ENCODE results near the gene ATL2. TPM values are rescaled to one million over a fixed set of nuclear protein-coding genes. Genes with fewer than 3 reads are reported as not detected.

The ATL2 gene
- total RNA-seq, 1 experiment from 2014 or later, result 66.7 TPM

DNA sequence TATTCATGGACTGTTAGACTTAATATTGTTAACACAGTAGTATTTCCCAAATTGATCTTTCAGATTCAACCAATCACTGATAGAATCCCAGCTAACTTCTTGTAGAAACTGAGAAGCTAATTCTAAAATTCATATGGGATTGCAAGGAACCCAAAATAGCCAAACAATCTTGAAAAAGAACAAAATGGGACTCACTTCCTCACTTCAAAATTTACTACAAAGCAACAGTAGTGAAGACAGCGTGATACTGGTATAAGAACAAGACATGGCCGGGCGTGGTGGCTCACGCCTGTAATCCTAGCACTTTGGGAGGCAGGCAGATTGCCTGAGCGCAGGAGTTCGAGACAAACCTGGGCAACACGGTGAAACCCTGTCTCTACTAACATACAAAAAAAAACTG is 46.3 kb downstream of the ATL2 start:
- no peaks in the 10 kb centered on the region for H3K4me1 ChIP-seq (ENCODE audit: insufficient read depth, low read length)
- no peak overlapping the region for H2BK20ac ChIP-seq (ENCODE audit: low read depth, low read length, poor library complexity, severe bottlenecking)
- H3K23ac ChIP-seq (ENCODE audit: insufficient read length, low read depth, low read length), result no peak overlapping the region
- no peak overlapping the region for H2BK12ac ChIP-seq (ENCODE audit: insufficient read length, low read depth, low read length)
- no peak overlapping the region for H2AK5ac ChIP-seq (ENCODE audit: insufficient read length, low read length)
- no peaks in the 10 kb centered on the region for H4K20me1 ChIP-seq (ENCODE audit: control insufficient read depth, insufficient read depth, insufficient read length)
- no peak overlapping the region for H3K27ac ChIP-seq (ENCODE audit: insufficient read length, low read depth, low read length)
- H3T11ph ChIP-seq (ENCODE audit: low read length), result no peak overlapping the region
- no peak overlapping the region for H3K4ac ChIP-seq (ENCODE audit: low read depth, low read length)
- H3K79me1 ChIP-seq (ENCODE audit: insufficient read depth, low read depth, low read length, poor library complexity, severe bottlenecking), result no peaks in the 10 kb centered on the region
- no peaks in the 10 kb centered on the region for H3K27me3 Mint-ChIP-seq (ENCODE audit: low read depth)
- H2BK120ac ChIP-seq (ENCODE audit: low read depth, low read length, poor library complexity, severe bottlenecking), result no peak overlapping the region
- peaks cover 9 to 10% of the 10 kb centered on the region in 2 experiments for H3K4me1 Mint-ChIP-seq
- no peak overlapping the region for H3K9ac ChIP-seq (ENCODE audit: extremely low read depth, insufficient read length, low read length)
- H3K27me3 ChIP-seq (ENCODE audit: insufficient read depth, low read length), result no peaks in the 10 kb centered on the region
- H2AFZ ChIP-seq (ENCODE audit: low read length), result no peak overlapping the region
- no peak overlapping the region for H4K5ac ChIP-seq (ENCODE audit: insufficient read length, low read depth, low read length)
- H3K27ac Mint-ChIP-seq, result no peak overlapping the region
- no peak overlapping the region for H3K56ac ChIP-seq (ENCODE audit: insufficient read length, low read depth, low read length)
- H3K79me2 ChIP-seq (ENCODE audit: insufficient read depth, low read length), result no peaks in the 10 kb centered on the region; the same call in 1 of the 2 replicates
- no peak overlapping the region for H3K18ac ChIP-seq (ENCODE audit: insufficient read length, low read depth, low read length)
- no peaks in the 10 kb centered on the region for H3K23me2 ChIP-seq (ENCODE audit: insufficient read length, low read depth, low read length, poor library complexity, severe bottlenecking)
- no peak for DNase-seq
- H2BK5ac ChIP-seq (ENCODE audit: insufficient read length, low read length), result no peak overlapping the region
- H3K14ac ChIP-seq (ENCODE audit: insufficient read depth, low read length), result no peak overlapping the region
- TF ChIP-seq, protein P1, sequence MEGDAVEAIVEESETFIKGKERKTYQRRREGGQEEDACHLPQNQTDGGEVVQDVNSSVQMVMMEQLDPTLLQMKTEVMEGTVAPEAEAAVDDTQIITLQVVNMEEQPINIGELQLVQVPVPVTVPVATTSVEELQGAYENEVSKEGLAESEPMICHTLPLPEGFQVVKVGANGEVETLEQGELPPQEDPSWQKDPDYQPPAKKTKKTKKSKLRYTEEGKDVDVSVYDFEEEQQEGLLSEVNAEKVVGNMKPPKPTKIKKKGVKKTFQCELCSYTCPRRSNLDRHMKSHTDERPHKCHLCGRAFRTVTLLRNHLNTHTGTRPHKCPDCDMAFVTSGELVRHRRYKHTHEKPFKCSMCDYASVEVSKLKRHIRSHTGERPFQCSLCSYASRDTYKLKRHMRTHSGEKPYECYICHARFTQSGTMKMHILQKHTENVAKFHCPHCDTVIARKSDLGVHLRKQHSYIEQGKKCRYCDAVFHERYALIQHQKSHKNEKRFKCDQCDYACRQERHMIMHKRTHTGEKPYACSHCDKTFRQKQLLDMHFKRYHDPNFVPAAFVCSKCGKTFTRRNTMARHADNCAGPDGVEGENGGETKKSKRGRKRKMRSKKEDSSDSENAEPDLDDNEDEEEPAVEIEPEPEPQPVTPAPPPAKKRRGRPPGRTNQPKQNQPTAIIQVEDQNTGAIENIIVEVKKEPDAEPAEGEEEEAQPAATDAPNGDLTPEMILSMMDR (conservative IDR thresholded peaks at IDR 0.05), result no peak
- WGBS (ENCODE audit: extremely low coverage, insufficient read length, low lambda C conversion rate), result no CpG with 5 or more reads among the region's 7 CpGs
- H3K36me3 Mint-ChIP-seq (ENCODE audit: insufficient read depth in 1 of 3, low read depth in 3 of 3), result peaks cover 31 to 53% (median 34%) of the 10 kb centered on the region in 3 experiments
- no peaks in the 10 kb centered on the region for H3K9me3 ChIP-seq (ENCODE audit: control insufficient read depth, low read depth, low read length)
- no peak overlapping the region for H4K91ac ChIP-seq (ENCODE audit: insufficient read length, low read depth, low read length)
- H3K4me2 ChIP-seq (ENCODE audit: insufficient read depth, insufficient read length, low read length), result no peak overlapping the region
- H3K4me3 Mint-ChIP-seq, result no peak overlapping the region
- no peak overlapping the region for H2BK15ac ChIP-seq (ENCODE audit: low read depth, low read length)
- no peak overlapping the region for H4K8ac ChIP-seq (replicated peaks; ENCODE audit: insufficient read length, low read depth, low read length)
- peaks cover 3 to 9% of the 10 kb centered on the region in 2 experiments; a peak in 3 of 5 replicates for H3K9me3 Mint-ChIP-seq

Measured in H9 (cell line).